ENCODE data around the gene VAT1L.

Gene VAT1L

GRCh38 chr16:77825196-77825595 lies 36.8 kb downstream of the VAT1L start:
- Histone ChIP-seq H3K27me3 (replicated peaks) (no peaks in the 10 kb centered on the region), H3K36me3 (replicated peaks) (no peaks in the 10 kb centered on the region), H3K4me3 (ENCODE audit: low read depth, low read length) (no peak overlapping the region), H3K27ac (no peak overlapping the region)
- no peak for TF ChIP-seq CTCF (IDR thresholded peaks at IDR 0.05; ENCODE audit: low read depth, low read length, missing control alignments)
- DNase-seq: no peak
- in situ Hi-C loops (cut with HindIII; ENCODE audit: low pct_ligation_motif_present, low sequenced_read_pairs): no loop called here

- Histone ChIP-seq H3K4me3 (ENCODE audit: low read depth, low read length) (no peak overlapping the region), H3K27ac (no peak overlapping the region), H3K36me3 (replicated peaks) (no peaks in the 10 kb centered on the region), H3K27me3 (replicated peaks) (no peaks in the 10 kb centered on the region)
- no peak for DNase-seq
- in situ Hi-C loops (cut with HindIII; ENCODE audit: low pct_ligation_motif_present, low sequenced_read_pairs): no loop called here
- TF ChIP-seq CTCF (IDR thresholded peaks at IDR 0.05; ENCODE audit: low read depth, low read length, missing control alignments): no peak
These were observed 38.7 kb downstream of the VAT1L start for GRCh38 chr16:77827032-77827431.

GRCh38 chr16:77833921-77834634 lies 45.7 kb downstream of the VAT1L start:
- in situ Hi-C loops (cut with HindIII; ENCODE audit: low pct_ligation_motif_present, low sequenced_read_pairs): no loop called here
- Histone ChIP-seq H3K27ac (peak overlapping the region; percentile 80), H3K36me3 (replicated peaks) (no peaks in the 10 kb centered on the region), H3K4me3 (ENCODE audit: low read depth, low read length) (no peak overlapping the region), H3K27me3 (replicated peaks) (no peaks in the 10 kb centered on the region)
- TF ChIP-seq CTCF (IDR thresholded peaks at IDR 0.05; ENCODE audit: low read depth, low read length, missing control alignments): no peak
- peak; percentile 81 for DNase-seq

- in situ Hi-C loops (cut with HindIII; ENCODE audit: low pct_ligation_motif_present, low sequenced_read_pairs): no loop called here
- TF ChIP-seq CTCF (IDR thresholded peaks at IDR 0.05; ENCODE audit: low read depth, low read length, missing control alignments): no peak
These were observed 46.5 kb downstream of the VAT1L start for GRCh38 chr16:77834635-77835540.

GRCh38 chr16:77836801-77837200 lies 48.4 kb downstream of the VAT1L start:
- Histone ChIP-seq H3K4me3 (ENCODE audit: low read depth, low read length) (no peak overlapping the region), H3K27me3 (replicated peaks) (no peaks in the 10 kb centered on the region), H3K27ac (no peak overlapping the region), H3K36me3 (replicated peaks) (no peaks in the 10 kb centered on the region)
- DNase-seq: no peak
- in situ Hi-C loops (cut with HindIII; ENCODE audit: low pct_ligation_motif_present, low sequenced_read_pairs): no loop called here
- TF ChIP-seq CTCF (IDR thresholded peaks at IDR 0.05; ENCODE audit: low read depth, low read length, missing control alignments): no peak

More at GRCh38 chr16:77834635-77835540, 46.5 kb downstream of the VAT1L start:
- peak; percentile 74 for DNase-seq
- Histone ChIP-seq H3K4me3 (ENCODE audit: low read depth, low read length) (no peak overlapping the region), H3K27ac (peak overlapping the region; percentile 80), H3K36me3 (replicated peaks) (no peaks in the 10 kb centered on the region), H3K27me3 (replicated peaks) (no peaks in the 10 kb centered on the region)

All from brain microvascular endothelial cell (primary cell).